Testis (tissue), 3 donors: Measurements from ENCODE around the gene NOTUM. TPM values are rescaled to one million over a fixed set of nuclear protein-coding genes. Genes with fewer than 3 reads are reported as not detected.

ENCODE experiments used
- DNase-seq: peaks from one replicate; pipeline ENCODE4 v3.0.0-alpha.2; 2019
- H3K27ac ChIP-seq, 2 donors: fragments of 200-600 bp; sonication (generic); one replicate each; pipeline ENCODE4 v1.5.1; 2019
- H3K27me3 ChIP-seq: fragments of 200-600 bp; sonication (generic); one replicate; pipeline ENCODE4 v1.5.1; 2019
- H3K36me3 ChIP-seq: fragments of 200-600 bp; sonication (generic); one replicate; pipeline ENCODE4 v1.5.1; 2017; ENCODE audit warnings: low read depth; ENCODE audit errors: missing control alignments
- H3K4me1 ChIP-seq: fragments of 200-600 bp; sonication (generic); one replicate; pipeline ENCODE4 v1.5.1; 2019
- H3K4me3 ChIP-seq, 2 donors: fragments of 200-600 bp; sonication (generic); one replicate each; pipeline ENCODE4 v1.5.1; 2017 to 2019
- H3K9me3 ChIP-seq: fragments of 200-600 bp; sonication (generic); one replicate; pipeline ENCODE4 v1.5.1; 2017
- POLR2A ChIP-seq: fragments of 450-650 bp; IDR thresholded peaks from one replicate; pipeline ENCODE4 v1.6.1; 2017; ENCODE audit warnings: antibody characterized with exemption, mild to moderate bottlenecking, moderate library complexity
- WGBS, 2 donors: methylation state at CpG; one replicate each; pipeline ENCODE4 v1.1.5; 2018; 5-methylcytosine and 5-hydroxymethylcytosine counted together
- intact Hi-C: fragments of 100-400 bp; cut with DNase I; formaldehyde crosslinking; loops from one replicate; pipeline ENCODE4 v1.15.1; 2023; ENCODE audit warnings: low total_unique reads
- polyA plus RNA-seq: library from polyadenylated mRNA; stranded (reverse); fragments of 350-450 nt; fragmentation: Illumina TruSeq; extraction: RNeasy Lipid Tissue Mini Kit (QIAGEN cat#74804); gene quantifications from one replicate; pipeline ENCODE4 v1.2.3, GENCODE V29; 2014; ENCODE audit warnings: low read depth, low replicate concordance; ENCODE audit not compliant: insufficient read depth
- total RNA-seq, 2 donors: library from RNA; depleted of rRNA; stranded (reverse); fragments of >200 nt; gene quantifications; one replicate each; pipeline ENCODE4 v1.2.3, GENCODE V29; 2016
- TF ChIP-seq, protein P1 (sequence below), 3 experiments: fragments of 450-650 bp in 2 of 3; fragments of 200-600 bp in 1 of 3; sonication (generic) in 1 of 3; IDR thresholded peaks; one replicate each; pipeline ENCODE4 v1.5.1; 2016 to 2019; ENCODE audit warnings: antibody characterized with exemption in 3 of 3, mild to moderate bottlenecking in 2 of 3, moderate library complexity in 1 of 3

NOTUM gene
- total and polyA plus RNA-seq, 3 donors from 2014 or later, result 5.1 to 13.2 (median 9.5) TPM

- DNase-seq, result no peak
- H3K4me3 ChIP-seq, result no peak overlapping the region
- 91 to 92% methylated on average over 8 to 41 of the region's 41 CpGs for WGBS, 2 donors
- H3K27ac ChIP-seq, result no peak overlapping the region
- no peaks in the 10 kb centered on the region for H3K9me3 ChIP-seq
- intact Hi-C loops, result no loop called here
- no peaks in the 10 kb centered on the region for H3K27me3 ChIP-seq
- TF ChIP-seq POLR2A, result no peak
- TF ChIP-seq, protein P1, sequence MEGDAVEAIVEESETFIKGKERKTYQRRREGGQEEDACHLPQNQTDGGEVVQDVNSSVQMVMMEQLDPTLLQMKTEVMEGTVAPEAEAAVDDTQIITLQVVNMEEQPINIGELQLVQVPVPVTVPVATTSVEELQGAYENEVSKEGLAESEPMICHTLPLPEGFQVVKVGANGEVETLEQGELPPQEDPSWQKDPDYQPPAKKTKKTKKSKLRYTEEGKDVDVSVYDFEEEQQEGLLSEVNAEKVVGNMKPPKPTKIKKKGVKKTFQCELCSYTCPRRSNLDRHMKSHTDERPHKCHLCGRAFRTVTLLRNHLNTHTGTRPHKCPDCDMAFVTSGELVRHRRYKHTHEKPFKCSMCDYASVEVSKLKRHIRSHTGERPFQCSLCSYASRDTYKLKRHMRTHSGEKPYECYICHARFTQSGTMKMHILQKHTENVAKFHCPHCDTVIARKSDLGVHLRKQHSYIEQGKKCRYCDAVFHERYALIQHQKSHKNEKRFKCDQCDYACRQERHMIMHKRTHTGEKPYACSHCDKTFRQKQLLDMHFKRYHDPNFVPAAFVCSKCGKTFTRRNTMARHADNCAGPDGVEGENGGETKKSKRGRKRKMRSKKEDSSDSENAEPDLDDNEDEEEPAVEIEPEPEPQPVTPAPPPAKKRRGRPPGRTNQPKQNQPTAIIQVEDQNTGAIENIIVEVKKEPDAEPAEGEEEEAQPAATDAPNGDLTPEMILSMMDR (IDR thresholded peaks at IDR 0.05), result no peak
- no peaks in the 10 kb centered on the region for H3K36me3 ChIP-seq
- no peaks in the 10 kb centered on the region for H3K4me1 ChIP-seq
These were observed 43.8 kb upstream of the NOTUM start for GRCh38 chr17:82004517-82005455.

- TF ChIP-seq POLR2A, result no peak
- TF ChIP-seq, protein P1 (IDR thresholded peaks at IDR 0.05), result no peak
- H3K9me3 ChIP-seq, result no peaks in the 10 kb centered on the region
- H3K27me3 ChIP-seq, result no peaks in the 10 kb centered on the region
- H3K4me1 ChIP-seq, result no peaks in the 10 kb centered on the region
- 78 to 84% methylated on average over 30 to 53 of the region's 53 CpGs for WGBS, 2 donors
- no peak overlapping the region for H3K27ac ChIP-seq
- H3K4me3 ChIP-seq, result no peak overlapping the region
- intact Hi-C loops, result no loop called here
- DNase-seq, result no peak
- no peaks in the 10 kb centered on the region for H3K36me3 ChIP-seq
These were observed 42.7 kb upstream of the NOTUM start for GRCh38 chr17:82003411-82004381.

GRCh38 chr17:82001571-82002056, 40.6 kb upstream of the NOTUM start:
- no peak for DNase-seq
- intact Hi-C loops, result no loop called here
- Histone ChIP-seq H3K4me3 (no peak overlapping the region), H3K9me3 (no peaks in the 10 kb centered on the region), H3K4me1 (no peaks in the 10 kb centered on the region), H3K27ac (no peak overlapping the region), H3K27me3 (no peaks in the 10 kb centered on the region), H3K36me3 (no peaks in the 10 kb centered on the region)
- 86 to 91% methylated on average over 14 to 17 of the region's 17 CpGs for WGBS, 2 donors
- TF ChIP-seq, protein P1 (IDR thresholded peaks at IDR 0.05), result no peak
- TF ChIP-seq POLR2A, result no peak

DNA sequence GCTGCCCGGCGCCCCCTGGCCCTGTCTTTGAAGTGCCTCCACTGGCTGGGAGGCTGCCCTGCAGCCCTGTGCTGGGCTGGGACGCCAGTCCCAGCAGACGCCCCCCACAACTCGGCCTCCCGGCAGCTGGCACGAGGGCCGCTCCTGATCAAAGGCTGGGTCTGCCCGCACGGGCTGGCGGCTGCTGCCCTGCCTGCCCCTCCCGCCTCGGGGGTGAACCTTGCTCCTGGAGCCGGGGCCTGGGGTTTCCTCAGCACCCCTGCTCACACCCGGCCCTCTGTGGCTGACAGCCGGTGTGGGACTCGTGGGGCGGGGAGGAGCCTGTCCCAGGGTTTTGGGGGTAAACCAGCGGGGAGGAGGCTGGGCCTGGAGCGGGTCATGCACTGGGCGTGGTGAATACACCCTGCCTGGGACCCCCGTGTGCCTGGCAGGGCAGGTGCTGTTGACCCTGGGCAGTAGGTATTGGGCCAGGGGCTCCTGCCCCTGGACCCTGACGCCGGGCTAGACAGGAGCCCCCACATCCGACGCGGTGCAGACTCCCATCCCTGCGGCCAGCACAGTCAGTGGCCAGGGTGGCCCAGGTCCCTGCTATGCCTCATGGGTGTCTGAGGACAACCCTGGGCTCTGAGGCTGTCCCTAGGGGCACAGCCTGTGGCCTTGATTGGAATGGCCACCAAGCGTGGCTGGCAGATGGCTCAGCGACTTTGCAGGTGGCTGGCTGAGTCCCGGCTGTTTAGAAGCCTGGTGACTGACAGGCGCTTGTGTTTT, 40.0 kb upstream of the NOTUM start:
- no peak overlapping the region for H3K4me3 ChIP-seq
- H3K27ac ChIP-seq, result no peak overlapping the region
- H3K4me1 ChIP-seq, result no peaks in the 10 kb centered on the region
- intact Hi-C loops, result no loop called here
- no peak for DNase-seq
- no peak for TF ChIP-seq POLR2A
- TF ChIP-seq, protein P1 (IDR thresholded peaks at IDR 0.05), result no peak
- no peaks in the 10 kb centered on the region for H3K36me3 ChIP-seq
- no peaks in the 10 kb centered on the region for H3K27me3 ChIP-seq
- no peaks in the 10 kb centered on the region for H3K9me3 ChIP-seq
- 81 to 96% methylated on average over 4 to 24 of the region's 32 CpGs for WGBS, 2 donors
